DND-41 (cell line): ENCODE data around the gene SORT1.

Experiments used
- ATAC-seq: fragments of 200-7000 bp; cut with Tn5 transposase; 3 replicates; pipeline ENCODE4 v1.9.1; 2021; ENCODE audit warnings: low read depth; ENCODE audit not compliant: insufficient read depth
- DNase-seq: peaks from one replicate; pipeline ENCODE4 v3.0.0-alpha.2; 2020
- H2AFZ ChIP-seq: 2 replicates; pipeline ENCODE4 v1.6.0; 2012; ENCODE audit warnings: low read depth, low read length
- H3K27ac ChIP-seq: 2 replicates; pipeline ENCODE4 v1.5.1; 2012; ENCODE audit warnings: low read length, inconsistent platforms
- H3K27me3 ChIP-seq: fragments of 200-600 bp; sonication (generic); 2 replicates; pipeline ENCODE4 v1.6.0; 2012; ENCODE audit warnings: low read length, mild to moderate bottlenecking, inconsistent platforms; ENCODE audit not compliant: insufficient read depth, poor library complexity
- H3K36me3 ChIP-seq: 2 replicates; pipeline ENCODE4 v1.5.1; 2012; ENCODE audit warnings: low read length, inconsistent platforms; ENCODE audit not compliant: insufficient read depth
- H3K4me1 ChIP-seq: 2 replicates; pipeline ENCODE4 v1.5.1; 2012; ENCODE audit warnings: mild to moderate bottlenecking, low read length; ENCODE audit not compliant: insufficient read depth
- H3K4me2 ChIP-seq: 2 replicates; pipeline ENCODE4 v1.6.0; 2012; ENCODE audit warnings: mild to moderate bottlenecking, moderate library complexity, low read length, inconsistent platforms; ENCODE audit not compliant: insufficient read depth
- H3K4me3 ChIP-seq, 2 experiments: fragments of 200-600 bp in 1 of 2; shearing (Covaris generic) in 1 of 2; 2 replicates each; pipeline ENCODE4 v1.5.1; 2012 to 2016; ENCODE audit warnings: inconsistent platforms in 2 of 2, low read length in 2 of 2, mild to moderate bottlenecking in 2 of 2, low read depth in 1 of 2, moderate library complexity in 1 of 2
- H3K79me2 ChIP-seq: 2 replicates; pipeline ENCODE4 v1.6.0; 2012; ENCODE audit warnings: low read length, inconsistent platforms; ENCODE audit not compliant: insufficient read depth
- H3K9ac ChIP-seq: 2 replicates; pipeline ENCODE4 v1.6.0; 2012; ENCODE audit warnings: low read depth, mild to moderate bottlenecking, inconsistent platforms, low read length, moderate library complexity
- H3K9me3 ChIP-seq: 2 replicates; pipeline ENCODE4 v1.5.1; 2012; ENCODE audit warnings: low read length, moderate library complexity, mild to moderate bottlenecking, inconsistent platforms; ENCODE audit not compliant: insufficient read depth, severe bottlenecking
- H4K20me1 ChIP-seq: 2 replicates; pipeline ENCODE4 v1.6.0; 2012; ENCODE audit warnings: low read length; ENCODE audit not compliant: insufficient read depth
- EZH2 ChIP-seq: IDR thresholded peaks from 3 replicates; pipeline ENCODE4 v1.6.1; 2012; ENCODE audit warnings: borderline replicate concordance, low read depth, mild to moderate bottlenecking, moderate library complexity, low read length, inconsistent platforms; ENCODE audit not compliant: severe bottlenecking
- TF ChIP-seq, protein P1 (sequence below): IDR thresholded peaks from 2 replicates; pipeline ENCODE4 v1.5.1; 2012; ENCODE audit warnings: borderline replicate concordance, low read length, moderate library complexity, mild to moderate bottlenecking; ENCODE audit not compliant: poor library complexity, severe bottlenecking; ENCODE audit errors: extremely low read depth

The SORT1 gene

DNA sequence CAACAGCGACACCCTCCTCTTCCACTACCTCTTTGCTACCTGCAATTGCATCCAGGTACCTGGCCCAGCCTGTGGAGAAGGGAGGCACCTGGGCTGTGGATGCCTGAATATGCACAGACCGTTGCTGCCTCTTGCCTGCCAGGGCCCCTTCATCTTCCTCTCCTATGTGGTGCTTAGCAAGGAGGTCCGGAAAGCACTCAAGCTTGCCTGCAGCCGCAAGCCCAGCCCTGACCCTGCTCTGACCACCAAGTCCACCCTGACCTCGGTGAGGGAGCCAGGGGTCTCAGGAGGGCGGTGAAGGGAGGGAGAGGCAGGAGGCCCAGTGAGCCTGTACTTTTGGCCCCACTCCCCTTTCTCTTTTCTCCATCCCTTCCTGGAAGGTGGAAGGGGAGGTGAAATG is 126.3 kb downstream of the SORT1 start:
- Histone ChIP-seq H3K4me3 (no peak overlapping the region), H2AFZ (no peak overlapping the region), H3K36me3 (no peaks in the 10 kb centered on the region; the same call in 1 of the 2 replicates), H3K4me1 (no peaks in the 10 kb centered on the region), H3K27ac (no peak overlapping the region), H3K79me2 (no peaks in the 10 kb centered on the region), H3K27me3 (no peaks in the 10 kb centered on the region), H3K4me2 (no peak overlapping the region), H3K9ac (no peak overlapping the region), H4K20me1 (no peaks in the 10 kb centered on the region), H3K9me3 (no peaks in the 10 kb centered on the region)
- TF ChIP-seq, protein P1, sequence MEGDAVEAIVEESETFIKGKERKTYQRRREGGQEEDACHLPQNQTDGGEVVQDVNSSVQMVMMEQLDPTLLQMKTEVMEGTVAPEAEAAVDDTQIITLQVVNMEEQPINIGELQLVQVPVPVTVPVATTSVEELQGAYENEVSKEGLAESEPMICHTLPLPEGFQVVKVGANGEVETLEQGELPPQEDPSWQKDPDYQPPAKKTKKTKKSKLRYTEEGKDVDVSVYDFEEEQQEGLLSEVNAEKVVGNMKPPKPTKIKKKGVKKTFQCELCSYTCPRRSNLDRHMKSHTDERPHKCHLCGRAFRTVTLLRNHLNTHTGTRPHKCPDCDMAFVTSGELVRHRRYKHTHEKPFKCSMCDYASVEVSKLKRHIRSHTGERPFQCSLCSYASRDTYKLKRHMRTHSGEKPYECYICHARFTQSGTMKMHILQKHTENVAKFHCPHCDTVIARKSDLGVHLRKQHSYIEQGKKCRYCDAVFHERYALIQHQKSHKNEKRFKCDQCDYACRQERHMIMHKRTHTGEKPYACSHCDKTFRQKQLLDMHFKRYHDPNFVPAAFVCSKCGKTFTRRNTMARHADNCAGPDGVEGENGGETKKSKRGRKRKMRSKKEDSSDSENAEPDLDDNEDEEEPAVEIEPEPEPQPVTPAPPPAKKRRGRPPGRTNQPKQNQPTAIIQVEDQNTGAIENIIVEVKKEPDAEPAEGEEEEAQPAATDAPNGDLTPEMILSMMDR, result no peak
- TF ChIP-seq EZH2, result no peak
- no peak for DNase-seq
- ATAC-seq, result no peak

DNA sequence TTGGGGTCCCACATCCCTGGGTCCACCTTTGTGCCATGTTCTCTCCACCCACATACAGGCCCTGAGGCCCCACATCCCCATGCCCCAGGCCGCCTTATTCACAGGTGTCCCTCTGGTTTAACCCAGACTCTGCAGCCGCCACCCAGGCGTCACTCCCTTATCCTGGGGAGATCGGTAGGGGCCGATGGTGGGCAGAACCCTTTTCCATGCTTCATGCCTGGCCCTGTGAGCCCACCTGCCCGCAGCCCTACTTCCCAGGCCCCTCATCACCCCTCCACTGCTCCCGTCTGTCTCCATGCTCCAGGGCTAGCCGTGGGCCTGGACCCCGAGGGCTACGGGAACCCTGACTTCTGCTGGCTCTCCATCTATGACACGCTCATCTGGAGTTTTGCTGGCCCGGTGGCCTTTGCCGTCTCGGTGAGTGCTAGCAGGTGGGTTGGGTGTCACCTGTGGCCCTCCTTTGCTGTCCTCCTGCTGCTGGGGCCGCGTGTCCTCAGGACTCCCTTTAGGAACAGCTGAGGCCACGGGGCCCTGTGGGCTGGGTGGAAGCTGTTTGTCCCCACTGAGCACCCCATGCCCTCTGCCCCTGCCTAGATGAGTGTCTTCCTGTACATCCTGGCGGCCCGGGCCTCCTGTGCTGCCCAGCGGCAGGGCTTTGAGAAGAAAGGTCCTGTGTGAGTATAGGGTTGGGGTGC is 126.9 kb downstream of the SORT1 start:
- no peaks in the 10 kb centered on the region; the same call in 1 of the 2 replicates for H3K36me3 ChIP-seq

DNA sequence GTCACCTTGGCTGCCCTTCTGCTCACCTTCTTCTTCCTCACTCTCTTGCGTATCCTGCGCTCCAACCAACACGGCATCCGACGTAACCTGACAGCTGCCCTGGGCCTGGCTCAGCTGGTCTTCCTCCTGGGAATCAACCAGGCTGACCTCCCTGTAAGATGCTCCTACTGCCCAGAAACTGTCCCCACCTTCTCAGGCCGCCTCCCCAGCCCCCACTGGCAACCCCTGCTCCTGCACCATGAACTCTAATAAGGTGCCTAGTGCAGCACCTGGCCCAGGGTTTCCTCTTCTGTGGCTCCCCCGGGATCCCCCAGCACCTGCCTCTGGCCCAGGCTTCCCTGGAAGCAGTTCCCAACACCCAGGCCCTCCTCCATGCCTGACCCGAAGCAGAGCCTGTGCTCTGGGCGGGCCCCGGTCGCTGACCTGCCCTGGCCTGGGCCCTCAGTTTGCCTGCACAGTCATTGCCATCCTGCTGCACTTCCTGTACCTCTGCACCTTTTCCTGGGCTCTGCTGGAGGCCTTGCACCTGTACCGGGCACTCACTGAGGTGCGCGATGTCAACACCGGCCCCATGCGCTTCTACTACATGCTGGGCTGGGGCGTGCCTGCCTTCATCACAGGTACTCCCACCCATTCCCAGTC is 127.6 kb downstream of the SORT1 start:
- Histone ChIP-seq H3K4me1 (no peaks in the 10 kb centered on the region), H3K4me3 (no peak overlapping the region), H3K9ac (no peak overlapping the region), H3K36me3 (no peaks in the 10 kb centered on the region; the same call in 1 of the 2 replicates), H3K4me2 (no peak overlapping the region), H3K79me2 (no peaks in the 10 kb centered on the region), H3K9me3 (no peaks in the 10 kb centered on the region), H3K27me3 (no peaks in the 10 kb centered on the region), H2AFZ (no peak overlapping the region), H4K20me1 (no peaks in the 10 kb centered on the region), H3K27ac (no peak overlapping the region)
- DNase-seq, result no peak
- no peak for ATAC-seq
- no peak for TF ChIP-seq EZH2
- TF ChIP-seq, protein P1, result no peak

More for the DNA sequence above, 126.9 kb downstream of the SORT1 start:
- Histone ChIP-seq H3K79me2 (no peaks in the 10 kb centered on the region), H4K20me1 (no peaks in the 10 kb centered on the region), H3K9ac (no peak overlapping the region), H2AFZ (no peak overlapping the region), H3K4me1 (no peaks in the 10 kb centered on the region), H3K27me3 (no peaks in the 10 kb centered on the region), H3K4me3 (no peak overlapping the region), H3K27ac (no peak overlapping the region), H3K4me2 (no peak overlapping the region), H3K9me3 (no peaks in the 10 kb centered on the region)
- ATAC-seq (no peak), DNase-seq (no peak)
- no peak for TF ChIP-seq EZH2
- TF ChIP-seq, protein P1, result no peak
